AG04449 (cell line): ENCODE results near the gene FRAS1.
"Not testable (repeated sequence)": the region's sequence is repeated elsewhere in the genome, so short reads cannot be mapped to it uniquely, and the experiment has no call there.

ENCODE experiments used
- CTCF ChIA-PET: fragments of 350-600 bp; formaldehyde crosslinking; extraction: SDS; loops from one replicate; lab custom pipeline; 2021; ENCODE audit warnings: antibody characterized with exemption; lab: Yijun Ruan, JAX
- POLR2A ChIA-PET: fragments of 400-600, 350-600 bp; formaldehyde crosslinking; extraction: SDS; loops from one replicate; lab custom pipeline; 2020; ENCODE audit warnings: antibody characterized with exemption, inconsistent platforms; lab: Yijun Ruan, JAX
- DNase-seq: peaks from one replicate; pipeline ENCODE4 v3.0.0-alpha.2; 2010; ENCODE audit warnings: low read depth, low spot score
- H3K4me3 ChIP-seq: 2 replicates; pipeline ENCODE4 v1.5.1; 2011; ENCODE audit warnings: low read depth, mild to moderate bottlenecking, control low read depth, low read length
- CTCF ChIP-seq: IDR thresholded peaks from one replicate; pipeline ENCODE4 v1.5.1; 2011; ENCODE audit warnings: mild to moderate bottlenecking, moderate library complexity, low read length, control low read depth, inconsistent platforms; ENCODE audit not compliant: insufficient read depth; ENCODE audit errors: missing control alignments

Gene FRAS1

GRCh38 chr4:78120144-78120880 is 63.2 kb downstream of the FRAS1 start:
- no peak overlapping the region for H3K4me3 ChIP-seq
- DNase-seq, result no peak
- no peak for TF ChIP-seq CTCF
- ChIA-PET CTCF (no interaction called here), POLR2A (no interaction called here)

GRCh38 chr4:78121338-78121904 is 64.3 kb downstream of the FRAS1 start:
- POLR2A ChIA-PET, result no interaction called here
- H3K4me3 ChIP-seq, result no peak overlapping the region
- CTCF ChIA-PET, result no interaction called here
- no peak for TF ChIP-seq CTCF
- DNase-seq, result no peak

GRCh38 chr4:78125834-78126331 is 68.8 kb downstream of the FRAS1 start:
- CTCF ChIA-PET, H3K4me3 ChIP-seq, POLR2A ChIA-PET, DNase-seq: not testable (repeated sequence)

- TF ChIP-seq CTCF, result no peak
- ChIA-PET CTCF (no interaction called here), POLR2A (no interaction called here)
- DNase-seq, result no peak
- H3K4me3 ChIP-seq, result no peak overlapping the region
Observed at GRCh38 chr4:78129383-78130108, 72.4 kb downstream of the FRAS1 start.

- no peak overlapping the region for H3K4me3 ChIP-seq
- DNase-seq, result no peak
- CTCF ChIA-PET, result interaction anchor here (1.1 kb wide), 1 partner anchor 19 kb away, joined by 3 read pairs; no protein-coding TSS in a partner anchor
- POLR2A ChIA-PET, result no interaction called here
- TF ChIP-seq CTCF, result no peak
Observed at GRCh38 chr4:78131403-78131802, 74.3 kb downstream of the FRAS1 start.

- ChIA-PET POLR2A (no interaction called here), CTCF (no interaction called here)
- DNase-seq, result no peak
- TF ChIP-seq CTCF, result no peak
- no peak overlapping the region for H3K4me3 ChIP-seq
Observed at GRCh38 chr4:78136109-78137081, 79.3 kb downstream of the FRAS1 start.
